NCI-H1436 (cell line): ENCODE data around the gene RPS6KA5.
"Not testable (repeated sequence)": the region's sequence is repeated elsewhere in the genome, so short reads cannot be mapped to it uniquely, and the experiment has no call there.

Source experiments
- DNase-seq: peaks from one replicate; lab custom pipeline; 2025; lab: John Stamatoyannopoulos, UW

The RPS6KA5 gene

DNA sequence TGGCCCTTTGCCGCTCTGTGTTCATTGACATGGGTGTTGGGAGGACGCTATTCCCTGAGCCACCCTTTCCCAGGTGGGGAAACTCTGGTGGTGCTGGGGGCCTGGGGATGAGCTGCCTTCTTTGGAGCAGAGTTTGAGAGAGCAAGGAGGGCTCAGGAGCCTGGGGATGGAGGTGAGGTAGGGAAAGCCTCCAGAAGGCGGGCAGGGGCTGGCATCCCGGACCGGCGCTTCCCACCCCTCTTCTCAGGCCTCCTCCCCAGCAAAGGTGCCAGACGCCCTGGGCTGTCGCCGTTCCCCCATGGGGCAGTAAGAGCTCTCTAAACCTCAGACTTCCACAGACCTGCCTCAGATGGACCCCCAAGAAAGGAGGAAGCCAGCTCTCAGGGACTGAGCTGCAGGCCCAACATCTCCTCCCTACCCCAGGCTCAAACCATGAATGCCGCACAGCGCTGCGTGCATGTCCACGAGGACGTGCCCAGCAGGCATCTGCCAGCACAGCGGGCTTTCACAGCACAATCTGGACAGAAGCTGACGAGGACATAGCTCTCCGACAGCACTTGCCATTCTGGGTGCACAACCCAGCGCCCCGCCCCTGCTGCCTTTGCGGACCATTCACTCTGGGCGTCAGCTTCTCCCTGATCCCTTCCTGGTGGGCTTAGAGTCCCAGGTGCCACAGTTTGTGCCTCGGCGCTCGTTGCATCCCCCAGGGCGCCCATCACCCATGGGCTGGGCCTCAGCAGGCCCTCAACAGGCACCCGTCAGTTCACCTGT lies 229.3 kb downstream of the RPS6KA5 start:
- DNase-seq = no peak

DNA sequence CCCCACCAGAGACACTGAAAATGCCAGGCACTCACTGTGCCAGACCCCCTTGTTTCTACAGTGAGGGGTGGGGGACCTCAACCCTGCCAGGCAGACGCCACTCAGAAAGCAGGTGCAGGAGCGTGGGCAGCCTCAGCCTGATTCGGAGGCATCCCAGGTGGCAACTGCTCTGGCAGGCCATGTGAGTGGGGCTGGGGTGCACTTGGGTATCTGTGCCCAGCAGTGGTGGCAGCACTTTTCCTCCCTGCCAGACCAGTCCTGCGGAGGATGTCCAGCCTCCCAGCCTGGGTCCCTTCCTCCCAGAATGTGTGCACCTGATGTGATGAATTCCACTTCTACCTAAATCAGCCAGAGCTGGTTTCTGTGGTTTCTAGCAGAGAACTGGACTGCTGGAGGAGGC lies 230.8 kb downstream of the RPS6KA5 start:
- no peak for DNase-seq

DNA sequence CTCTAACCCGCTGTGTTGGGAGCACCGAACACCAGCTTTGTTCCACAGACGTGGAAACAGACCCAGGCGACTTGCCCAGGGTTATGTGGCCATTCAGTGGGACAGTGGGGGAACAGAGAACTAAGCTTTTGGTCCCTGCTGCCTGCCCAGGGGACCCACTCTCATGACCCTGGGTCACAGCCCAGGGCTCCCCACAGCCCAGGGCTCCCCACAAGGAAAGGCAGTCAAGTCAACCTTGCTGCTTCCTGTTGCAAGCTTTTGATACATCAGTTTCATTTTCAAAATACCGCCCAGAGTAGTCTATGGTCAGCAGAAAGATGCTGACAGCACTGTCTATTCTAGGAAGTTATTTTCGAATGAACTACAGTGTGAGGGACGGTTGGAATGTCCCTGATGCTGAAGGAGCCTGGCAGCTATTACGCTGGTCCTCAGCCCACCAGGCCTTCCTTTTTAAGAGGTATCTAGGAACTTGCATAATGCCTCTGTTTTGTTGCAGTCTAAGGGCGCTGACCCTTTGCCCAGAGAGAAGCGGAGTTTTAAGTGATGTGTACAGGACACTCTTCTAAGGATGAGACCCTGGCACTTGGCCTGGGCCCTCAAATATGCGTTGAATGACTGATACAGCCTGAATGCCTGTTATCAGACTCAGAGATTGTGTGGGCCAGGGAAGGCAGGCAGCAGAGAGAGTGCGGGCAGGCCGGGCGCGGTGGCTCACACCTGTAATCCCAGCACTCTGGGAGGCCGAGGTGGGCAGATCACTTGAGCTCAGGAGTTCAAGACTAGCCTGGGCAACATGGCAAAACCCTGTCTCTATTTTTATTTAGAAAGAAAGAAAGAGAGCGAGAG lies 231.6 kb downstream of the RPS6KA5 start:
- DNase-seq = no peak

DNA sequence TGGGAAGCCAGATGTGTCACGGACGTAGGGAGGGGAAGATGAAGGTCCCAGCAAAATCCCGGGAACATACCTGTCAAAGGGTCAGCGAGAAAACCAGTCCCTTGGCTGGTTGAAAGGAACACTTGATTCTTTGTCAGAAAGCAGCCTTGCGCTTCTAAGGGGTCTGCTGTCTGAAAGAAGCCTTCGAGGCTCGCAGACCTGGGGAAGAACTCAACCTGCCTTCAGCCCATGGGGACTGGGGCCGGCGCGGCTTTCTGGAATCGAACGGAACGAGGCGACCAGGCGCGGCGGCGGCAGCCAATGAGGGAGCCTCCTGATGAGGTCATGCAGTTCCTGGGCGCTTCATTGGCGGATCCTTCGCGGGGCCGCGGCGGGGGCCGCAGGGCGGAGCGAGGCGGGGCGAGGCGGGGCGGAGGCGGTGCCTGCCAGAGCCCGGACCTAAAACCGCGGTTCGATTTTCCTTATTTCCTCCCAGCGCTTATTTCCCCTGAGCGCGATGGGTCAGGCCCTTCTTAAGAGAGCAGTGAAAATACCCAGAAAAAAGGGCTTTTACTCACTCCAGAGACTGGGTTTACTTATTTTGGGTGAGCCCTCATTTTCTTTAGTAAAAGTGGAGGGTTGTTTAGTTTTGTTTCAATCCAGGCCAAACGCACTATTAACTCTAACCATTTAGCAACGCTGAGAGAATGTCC lies 232.4 kb downstream of the RPS6KA5 start:
- peak; percentile 89 for DNase-seq

DNA sequence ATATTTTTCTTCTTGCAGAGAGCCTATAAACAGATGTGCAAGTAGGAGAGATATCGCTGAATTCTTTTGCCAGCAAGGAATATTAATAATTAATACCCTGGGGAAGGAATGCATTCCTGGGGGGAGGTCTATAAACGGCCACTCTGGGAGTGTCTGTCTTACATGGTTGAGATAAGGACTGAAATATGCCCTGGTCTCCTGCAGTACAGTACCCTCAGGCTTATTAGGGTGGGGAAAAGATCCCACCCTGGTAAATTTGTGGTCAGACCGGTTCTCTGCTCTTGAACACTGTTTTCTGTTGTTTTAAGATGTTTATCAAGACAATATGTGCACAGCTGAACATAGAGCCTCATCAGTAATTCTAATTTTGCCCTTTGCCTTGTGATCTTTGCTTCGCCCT lies 236.9 kb downstream of the RPS6KA5 start:
- DNase-seq = not testable (repeated sequence)

DNA sequence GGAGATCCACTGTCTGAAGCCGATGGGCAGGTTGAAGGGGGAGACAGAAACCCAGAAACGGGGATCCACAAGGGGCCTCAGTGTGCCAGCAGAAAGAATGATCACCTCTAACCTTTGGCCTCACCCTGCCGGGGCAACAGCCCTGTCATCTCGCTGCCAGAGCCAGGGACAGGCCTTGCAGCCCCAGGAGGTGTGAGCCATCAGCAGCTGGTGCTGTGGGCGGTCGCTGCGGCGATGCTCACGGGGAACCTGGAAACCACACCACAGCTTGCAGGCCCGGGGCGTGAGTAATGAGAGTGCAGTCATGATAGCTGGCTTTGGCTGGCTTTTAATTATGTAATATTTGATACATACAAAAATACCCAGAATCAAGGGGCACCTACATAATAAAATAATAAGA lies 239.5 kb downstream of the RPS6KA5 start:
- DNase-seq = no peak

DNA sequence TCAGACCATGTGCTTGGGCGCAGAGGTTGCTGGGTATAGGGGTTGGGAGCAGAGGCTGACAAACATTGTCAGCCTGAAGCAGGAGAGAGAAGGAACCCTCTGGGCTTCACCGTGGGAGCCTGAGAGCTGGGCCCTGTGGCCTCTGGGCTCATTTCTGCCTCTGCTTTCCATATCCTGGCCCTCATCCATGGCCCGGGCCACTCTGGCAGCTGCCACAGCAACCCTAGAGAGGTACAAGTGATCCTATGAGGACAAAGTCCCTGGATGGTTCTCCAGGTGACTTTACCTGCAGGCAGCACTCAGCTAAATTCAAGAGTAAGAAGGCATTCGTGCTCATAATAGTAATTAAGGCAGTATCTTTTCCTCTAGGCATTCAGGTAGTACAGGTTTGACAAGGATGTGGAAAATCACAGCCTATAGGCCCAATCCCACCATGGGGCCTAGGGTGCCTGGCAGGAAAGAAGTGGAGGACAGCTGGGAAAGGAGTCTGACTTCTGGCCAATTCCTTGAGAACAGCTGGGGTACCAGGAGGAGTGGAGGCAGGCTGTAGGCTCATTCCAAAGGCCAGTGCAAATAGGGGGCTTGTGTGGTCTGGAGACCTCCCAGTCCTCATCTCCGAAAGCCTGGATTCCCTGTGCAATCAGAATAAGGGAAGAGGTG lies 240.6 kb downstream of the RPS6KA5 start:
- no peak for DNase-seq

DNA sequence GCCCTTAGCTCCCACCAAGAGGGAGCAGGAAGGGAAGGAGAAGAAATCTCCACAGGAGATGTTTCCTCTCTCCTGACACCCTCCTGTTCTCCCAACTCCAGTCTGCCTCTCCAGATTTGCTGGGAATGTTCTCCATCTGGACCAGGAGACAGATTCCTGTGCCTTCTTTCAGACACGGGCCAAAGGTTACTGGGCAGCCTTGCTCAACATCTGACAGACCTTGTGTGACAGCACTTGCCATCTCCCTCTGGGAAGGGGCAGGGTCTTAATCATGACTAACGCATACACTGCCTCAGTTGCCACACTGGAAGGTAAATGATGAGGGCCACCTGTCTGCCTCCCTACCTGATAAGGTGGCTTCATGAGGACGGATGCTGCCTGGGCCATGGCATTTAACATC lies 241.7 kb downstream of the RPS6KA5 start:
- no peak for DNase-seq

DNA sequence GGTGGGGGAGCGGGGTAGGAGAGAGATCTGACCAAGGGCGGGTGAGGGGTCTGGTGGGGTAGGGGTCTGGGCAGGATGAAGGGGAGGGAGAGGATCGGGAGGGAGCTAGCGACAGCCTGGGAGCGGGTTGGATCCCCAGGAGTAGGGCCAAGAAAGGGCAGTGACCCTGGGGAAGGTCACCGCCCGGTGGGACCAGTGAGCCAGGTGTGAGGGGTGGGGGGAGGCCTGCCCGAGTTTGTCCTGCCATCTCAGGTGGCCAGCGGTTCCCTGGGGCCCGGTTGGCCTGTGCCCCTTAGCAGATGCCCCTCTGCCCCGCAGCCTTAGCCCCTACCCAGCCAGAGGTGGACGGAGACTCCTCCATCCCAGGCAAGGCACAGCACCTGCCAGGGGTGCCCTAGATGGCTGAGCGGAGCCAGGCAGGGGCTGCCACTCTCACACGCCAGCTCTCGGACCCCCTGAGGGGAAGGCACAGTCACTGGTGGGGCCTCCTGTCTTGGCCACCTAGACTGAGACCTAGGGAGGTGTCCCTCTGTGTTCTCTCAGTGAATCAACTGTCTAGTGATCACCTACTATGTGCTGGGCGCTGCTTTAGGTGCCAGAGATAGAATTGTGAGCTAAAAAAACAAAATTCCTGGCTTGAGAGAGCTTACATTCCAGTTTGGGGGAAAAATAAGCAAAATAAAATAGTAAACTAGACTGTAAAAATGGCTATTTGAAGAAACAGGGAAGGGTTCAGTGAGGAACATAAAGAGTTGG lies 243.6 kb downstream of the RPS6KA5 start:
- no peak for DNase-seq

DNA sequence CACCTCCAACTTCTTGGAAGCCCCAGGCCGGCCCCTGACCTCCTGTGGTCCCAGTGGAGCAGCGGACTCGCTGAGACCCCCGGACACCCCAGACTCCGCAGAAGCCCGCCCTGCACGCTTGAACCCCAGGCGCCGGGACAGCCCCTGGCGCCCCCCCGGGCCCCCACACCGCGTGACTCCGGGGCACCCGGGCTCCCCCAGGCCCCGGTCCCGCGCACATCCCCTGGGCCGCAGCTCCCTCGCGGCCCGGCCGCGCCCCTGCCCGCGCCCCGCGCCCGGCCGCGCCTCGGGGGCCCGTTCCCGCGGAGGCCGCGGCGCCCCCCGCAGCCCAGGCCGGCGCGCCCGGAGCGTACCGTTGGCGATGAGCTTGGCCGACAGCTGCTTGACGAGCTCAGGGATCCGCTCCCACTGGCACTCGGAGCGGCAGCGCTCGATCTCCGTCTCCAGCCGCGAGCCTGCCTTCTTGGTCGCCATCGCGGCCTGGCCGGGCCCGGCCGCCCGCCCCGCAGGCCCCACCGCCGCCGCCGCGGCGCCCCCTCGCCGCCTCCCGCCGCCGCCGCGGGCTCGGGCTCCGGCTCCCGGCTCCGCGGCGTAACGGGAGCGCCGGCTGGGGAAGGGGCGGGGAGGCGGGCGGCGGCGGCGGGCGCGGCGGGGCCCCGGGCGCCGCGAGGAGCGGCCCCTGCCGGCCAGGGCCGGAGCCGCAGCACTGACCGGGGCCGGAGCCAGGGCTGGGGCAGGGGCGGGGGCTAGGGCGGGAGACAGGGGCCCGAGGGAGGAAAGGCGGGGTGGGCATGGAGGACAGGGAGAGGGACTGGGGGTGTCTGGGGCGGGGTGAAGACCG lies 244.4 kb downstream of the RPS6KA5 start, which contains the start of gene TTC7B:
TSS of gene TTC7B (minus strand) at position 609 of the 841 bp plus-strand sequence. CDS start at position 474, 135 bp downstream.
- DNase-seq = peak; percentile 28

DNA sequence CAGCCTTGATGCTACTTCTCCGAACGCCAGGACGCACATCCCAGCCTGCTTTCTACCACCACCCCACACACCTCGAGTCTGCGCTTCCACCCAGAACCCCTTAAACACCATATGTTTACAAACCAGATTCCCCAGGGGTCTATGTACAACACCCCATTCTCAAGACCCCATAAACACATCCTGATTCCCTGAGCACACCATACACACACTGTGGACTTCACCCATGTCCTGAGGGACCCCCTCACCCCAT lies 244.9 kb downstream of the RPS6KA5 start:
- DNase-seq = no peak

DNA sequence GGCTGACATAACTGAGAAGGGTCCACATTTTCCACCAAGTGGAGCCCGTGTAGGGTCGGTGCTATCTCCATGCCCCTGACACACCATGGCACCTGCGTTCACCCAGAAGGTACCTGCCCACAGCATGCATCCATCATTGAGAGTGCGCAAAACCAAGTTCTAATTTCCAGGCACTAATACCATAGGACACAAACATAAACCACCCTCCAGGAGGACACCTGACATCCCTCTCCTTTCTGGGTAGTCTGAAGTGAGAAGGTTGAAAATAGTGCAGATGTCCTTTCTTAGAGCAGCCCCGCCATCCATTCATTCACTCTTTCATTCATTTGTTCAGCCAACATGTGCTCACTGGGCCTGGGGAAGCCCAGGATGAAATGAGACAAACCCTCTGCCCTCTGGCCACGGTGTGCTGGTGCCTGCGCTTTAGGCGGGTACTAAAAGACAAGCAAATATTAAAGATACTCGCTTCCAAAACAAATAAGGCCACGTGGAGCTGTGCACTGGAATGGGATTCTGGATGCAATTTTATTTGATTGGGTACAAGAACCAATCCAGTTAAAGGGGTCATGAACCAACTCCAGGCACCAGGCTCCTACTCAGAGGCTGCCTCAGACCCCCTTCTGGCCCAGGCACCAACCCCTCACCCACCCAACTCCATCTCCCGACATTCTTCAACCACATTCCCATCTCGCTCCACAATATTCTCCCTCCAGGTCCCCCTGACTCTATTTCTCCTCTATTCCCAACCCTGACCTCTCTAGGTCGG lies 245.5 kb downstream of the RPS6KA5 start:
- no peak for DNase-seq

DNA sequence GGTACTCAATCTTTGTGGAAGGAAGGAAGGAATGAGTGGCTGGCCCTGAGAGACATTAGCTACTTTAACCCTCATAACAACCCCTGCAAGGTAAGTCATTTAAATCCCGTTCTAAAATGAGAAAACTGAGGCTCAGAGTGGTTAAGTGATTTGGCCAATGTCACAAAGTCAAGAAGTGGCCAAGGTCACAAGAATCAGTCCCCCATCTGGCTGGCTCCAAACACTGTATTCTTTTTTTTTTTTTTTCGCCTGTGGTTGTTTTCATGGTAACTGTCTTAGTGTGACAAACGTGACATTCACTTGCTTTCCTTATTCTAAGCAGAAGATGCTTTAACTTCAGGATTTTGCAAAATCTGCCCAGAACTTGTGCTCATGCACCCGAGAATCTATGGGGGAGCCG lies 247.0 kb downstream of the RPS6KA5 start:
- DNase-seq = no peak

DNA sequence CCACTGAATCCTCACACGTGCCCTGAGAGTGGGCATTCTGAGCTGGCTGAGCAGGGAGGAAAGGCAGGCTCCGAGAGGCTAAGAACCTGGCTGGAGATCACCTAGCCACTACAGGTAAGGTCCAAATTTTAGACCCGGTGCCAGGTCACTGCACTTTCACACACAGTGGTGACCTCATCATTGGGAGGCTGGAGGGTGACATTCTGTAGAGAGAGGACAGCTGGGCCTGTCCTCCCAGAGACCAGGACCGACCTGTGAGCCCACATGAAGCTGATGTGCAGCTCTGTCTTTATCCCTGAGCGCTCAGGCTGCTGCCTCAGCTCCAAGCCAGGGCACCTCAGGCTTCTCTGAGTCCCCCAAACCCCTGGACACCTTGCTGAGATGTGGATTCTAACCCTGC lies 248.3 kb downstream of the RPS6KA5 start:
- DNase-seq = no peak

DNA sequence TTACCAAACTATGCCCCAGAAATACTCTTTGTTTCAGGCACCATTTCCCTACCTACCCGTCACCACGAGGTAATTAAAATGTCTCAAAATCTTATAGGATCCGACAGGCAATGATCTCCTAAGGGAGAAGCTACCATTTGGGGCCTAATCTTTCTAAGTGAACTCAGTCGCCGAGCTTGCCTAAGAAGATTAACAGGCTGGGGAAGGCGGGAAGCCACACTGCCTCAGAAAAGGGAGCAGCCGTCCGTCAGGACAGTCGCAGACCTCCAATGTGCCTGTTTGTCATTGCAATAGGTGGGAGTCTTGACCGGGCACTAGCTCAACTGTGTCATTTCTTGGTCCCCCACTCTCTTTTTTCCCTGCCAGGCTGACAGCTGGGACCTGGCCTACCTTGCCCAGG lies 248.8 kb downstream of the RPS6KA5 start:
- no peak for DNase-seq

DNA sequence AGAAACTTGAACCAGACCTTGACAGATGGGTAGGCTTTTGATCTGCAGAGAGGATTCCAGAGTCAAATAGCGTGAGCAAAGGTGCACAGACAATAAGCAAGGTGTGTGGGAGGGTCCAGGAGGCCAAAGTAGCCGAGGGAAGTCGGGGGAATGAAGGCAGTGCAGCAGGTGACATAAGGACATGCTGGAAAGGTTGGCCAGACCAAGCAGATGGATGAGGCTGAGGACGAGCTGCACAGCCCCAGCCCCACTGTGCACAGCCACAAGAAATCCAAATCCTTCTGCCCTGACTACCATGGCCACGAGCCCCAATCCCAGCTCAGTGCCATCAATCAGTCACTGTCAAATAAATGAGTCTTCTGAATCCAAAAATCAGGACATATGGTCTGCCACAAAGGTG lies 249.6 kb downstream of the RPS6KA5 start:
- no peak for DNase-seq

DNA sequence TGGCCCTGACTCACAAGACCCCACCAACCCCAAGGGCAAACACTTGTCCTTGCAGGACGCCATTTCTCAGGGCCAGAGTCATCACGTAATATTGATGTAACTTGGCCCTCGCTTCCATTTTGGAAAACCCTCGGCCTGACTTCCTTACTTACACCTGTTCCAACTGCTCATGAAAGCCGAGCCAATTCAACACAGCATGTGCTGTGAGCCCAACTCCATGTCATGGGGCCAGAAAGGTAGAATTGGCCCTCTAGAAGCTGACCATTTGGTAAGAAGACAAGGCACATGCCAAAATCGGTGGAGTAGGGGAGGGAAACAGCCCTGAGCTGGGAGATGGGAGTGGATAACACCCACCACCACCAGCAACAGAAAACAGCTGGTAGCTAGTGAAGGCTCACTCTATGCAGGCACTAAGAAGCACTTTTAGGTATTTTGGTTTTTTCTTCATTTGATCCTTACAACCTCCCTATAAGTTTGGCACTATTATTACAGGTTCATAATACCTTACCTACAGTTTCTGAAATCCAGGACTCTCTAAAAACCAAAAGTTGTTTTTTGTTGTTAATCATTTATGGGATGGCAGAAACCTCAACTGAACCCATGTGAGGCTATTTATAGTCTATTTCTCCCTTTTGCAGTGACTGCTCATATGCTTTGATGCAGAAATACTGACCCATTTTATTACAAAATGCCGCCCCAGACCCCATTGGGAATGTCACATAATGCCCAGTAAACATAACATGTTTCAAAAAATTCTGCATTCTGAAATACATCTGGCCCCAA lies 250.7 kb downstream of the RPS6KA5 start:
- no peak for DNase-seq

DNA sequence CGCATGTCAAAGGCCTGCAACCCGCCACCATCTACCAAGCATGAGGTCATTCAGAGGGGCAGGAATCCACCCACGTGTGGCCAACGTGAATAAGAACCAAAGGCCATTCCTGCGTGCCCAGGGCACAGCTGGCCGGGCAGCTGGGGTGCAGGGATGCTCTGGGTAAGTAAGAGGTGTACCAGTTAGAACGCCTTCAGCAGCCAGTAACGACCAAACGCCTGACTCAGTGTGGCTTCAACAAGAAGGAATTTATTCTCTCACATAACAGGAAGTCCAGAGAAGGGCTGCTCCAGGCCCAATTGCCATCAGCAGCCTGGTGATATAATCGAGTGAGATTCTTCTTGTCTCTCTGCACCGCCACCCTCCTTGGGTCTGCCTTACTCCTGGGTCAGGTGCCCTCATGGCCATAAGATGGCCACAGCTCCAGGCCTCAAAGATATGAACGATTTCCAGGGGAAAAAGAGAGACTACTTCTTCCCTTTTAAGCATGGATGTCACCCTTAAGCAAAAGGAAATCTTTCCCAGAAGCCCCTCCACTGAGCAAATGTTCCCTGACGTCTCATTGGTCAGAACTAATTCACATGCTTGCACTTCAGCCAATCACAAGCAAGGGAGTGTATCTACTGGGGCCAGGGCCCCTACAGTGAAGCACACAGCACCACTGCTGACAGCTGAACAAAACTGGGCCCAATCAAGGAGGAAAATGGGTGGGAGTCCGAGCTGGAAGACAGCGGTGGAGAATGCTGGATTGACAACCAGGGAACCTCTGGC lies 251.5 kb downstream of the RPS6KA5 start:
- no peak for DNase-seq
